ENCODE measurements around the gene ABT1.

DNA sequence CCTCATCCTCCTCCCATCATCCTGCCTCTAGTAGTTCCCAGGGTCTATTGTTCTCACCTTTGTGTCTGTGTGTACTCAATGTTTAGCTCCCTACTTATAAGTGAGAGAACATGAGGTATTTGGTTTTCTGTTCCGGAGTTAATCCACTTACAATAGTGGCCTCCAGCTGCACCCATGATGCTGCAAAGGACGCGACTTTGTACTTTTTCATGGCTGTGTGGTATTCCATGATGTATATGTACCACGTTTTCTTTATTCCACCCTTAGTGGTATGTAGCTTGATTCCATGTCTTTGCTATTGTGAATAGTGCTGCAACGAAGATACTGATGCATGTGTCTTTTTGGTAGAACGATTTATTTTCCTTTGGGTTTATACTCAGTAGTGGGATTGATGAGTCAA is 18.5 kb upstream of the ABT1 start:
- no peak for TF ChIP-seq POLR2AphosphoS5 (IDR thresholded peaks at IDR 0.05)
- TF ChIP-seq, protein P1, sequence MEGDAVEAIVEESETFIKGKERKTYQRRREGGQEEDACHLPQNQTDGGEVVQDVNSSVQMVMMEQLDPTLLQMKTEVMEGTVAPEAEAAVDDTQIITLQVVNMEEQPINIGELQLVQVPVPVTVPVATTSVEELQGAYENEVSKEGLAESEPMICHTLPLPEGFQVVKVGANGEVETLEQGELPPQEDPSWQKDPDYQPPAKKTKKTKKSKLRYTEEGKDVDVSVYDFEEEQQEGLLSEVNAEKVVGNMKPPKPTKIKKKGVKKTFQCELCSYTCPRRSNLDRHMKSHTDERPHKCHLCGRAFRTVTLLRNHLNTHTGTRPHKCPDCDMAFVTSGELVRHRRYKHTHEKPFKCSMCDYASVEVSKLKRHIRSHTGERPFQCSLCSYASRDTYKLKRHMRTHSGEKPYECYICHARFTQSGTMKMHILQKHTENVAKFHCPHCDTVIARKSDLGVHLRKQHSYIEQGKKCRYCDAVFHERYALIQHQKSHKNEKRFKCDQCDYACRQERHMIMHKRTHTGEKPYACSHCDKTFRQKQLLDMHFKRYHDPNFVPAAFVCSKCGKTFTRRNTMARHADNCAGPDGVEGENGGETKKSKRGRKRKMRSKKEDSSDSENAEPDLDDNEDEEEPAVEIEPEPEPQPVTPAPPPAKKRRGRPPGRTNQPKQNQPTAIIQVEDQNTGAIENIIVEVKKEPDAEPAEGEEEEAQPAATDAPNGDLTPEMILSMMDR (IDR thresholded peaks at IDR 0.05) = no peak

Measured in prostate gland (tissue), 2 donors.